Lung (tissue), 12 donors: ENCODE results near the gene MYO18B. TPM values are rescaled to one million over a fixed set of nuclear protein-coding genes. Genes with fewer than 3 reads are reported as not detected.

Source experiments
- ATAC-seq: fragments of 200-7000 bp; cut with Tn5 transposase; one replicate; pipeline ENCODE4 v1.9.1; 2020; ENCODE audit warnings: moderate number of reproducible peaks; ENCODE audit not compliant: insufficient read depth, low FRiP score
- DNase-seq, 3 donors: peaks; one replicate each; pipeline ENCODE4 v3.0.0-alpha.2; 2013 to 2017
- H3K27ac ChIP-seq, 2 donors: one replicate each; pipeline ENCODE4 v1.5.1; 2013; ENCODE audit warnings: mild to moderate bottlenecking in 2 of 2, moderate library complexity in 2 of 2, control low read depth in 1 of 2, inconsistent platforms in 1 of 2, low read depth in 1 of 2, low read length in 1 of 2
- H3K27me3 ChIP-seq, 3 donors: one replicate each; pipeline ENCODE4 v1.5.1; 2013; ENCODE audit warnings: low read length in 2 of 3; ENCODE audit not compliant: control insufficient read depth in 3 of 3, insufficient read depth in 3 of 3
- H3K36me3 ChIP-seq, 4 donors: one replicate each; pipeline ENCODE4 v1.5.1; 2013; ENCODE audit warnings: low read length in 4 of 4, mild to moderate bottlenecking in 1 of 4, moderate library complexity in 1 of 4; ENCODE audit not compliant: control insufficient read depth in 4 of 4, insufficient read depth in 4 of 4
- H3K4me1 ChIP-seq, 5 donors: one replicate each; pipeline ENCODE4 v1.5.1; 2013; ENCODE audit warnings: low read length in 5 of 5, mild to moderate bottlenecking in 2 of 5, moderate library complexity in 1 of 5; ENCODE audit not compliant: control insufficient read depth in 5 of 5, insufficient read depth in 5 of 5
- H3K4me3 ChIP-seq: one replicate; pipeline ENCODE4 v1.5.1; 2013; ENCODE audit warnings: mild to moderate bottlenecking, control low read depth, moderate library complexity
- H3K9ac ChIP-seq, 2 donors: one replicate each; pipeline ENCODE4 v1.5.1; 2013; ENCODE audit warnings: low read length in 2 of 2, control low read depth in 1 of 2; ENCODE audit not compliant: insufficient read depth in 1 of 2
- H3K9me3 ChIP-seq, 4 donors: one replicate each; pipeline ENCODE4 v1.5.1; 2013; ENCODE audit warnings: low read length in 3 of 4, mild to moderate bottlenecking in 1 of 4, moderate library complexity in 1 of 4; ENCODE audit not compliant: control insufficient read depth in 4 of 4, insufficient read depth in 3 of 4
- CTCF ChIP-seq: IDR thresholded peaks from 2 replicates; pipeline ENCODE4 v1.5.1; 2012; ENCODE audit warnings: mild to moderate bottlenecking; ENCODE audit errors: control extremely low read depth, extremely low read depth
- WGBS, 2 donors: extraction: QIAGEN DNeasy Blood & Tissue Kit; methylation state at CpG; one replicate each; pipeline ENCODE4 v1.1.7; 2013; 5-methylcytosine and 5-hydroxymethylcytosine counted together
- polyA plus RNA-seq, 2 donors: library from polyadenylated mRNA; stranded (reverse); fragments of 200-250 nt; gene quantifications; one replicate each; pipeline ENCODE4 v1.2.1, GENCODE V29; 2013
- total RNA-seq, 2 donors: library from RNA; depleted of rRNA in 1 of 2; stranded (reverse); fragments of >200 nt in 1 of 2; gene quantifications; one replicate each; pipeline ENCODE4 v1.2.1, GENCODE V29; 2014 to 2021
- donor health status: control.
- donor health status: control.
- donor health status: Bipolar disorder and iron deficiency.
- donor health status: healthy.
- donor health status: DM: yes; HTN: yes; CAD: no.

The MYO18B gene
- total and polyA plus RNA-seq, 4 donors = 0.02 to 0.71 (median 0.07) TPM

GRCh38 chr22:25752615-25753214 is 10.7 kb downstream of the MYO18B start:
- no peak for ATAC-seq
- Histone ChIP-seq H3K9me3 (peaks cover 0 to 2% (median 0%) of the 10 kb centered on the region in 4 donors), H3K27me3 (no peaks in the 10 kb centered on the region), H3K4me3 (no peak overlapping the region), H3K36me3 (no peaks in the 10 kb centered on the region), H3K4me1 (peaks cover 0 to 2% (median 0%) of the 10 kb centered on the region in 5 donors), H3K9ac (no peak overlapping the region), H3K27ac (no peak overlapping the region)
- 94 to 95% methylated on average over 48 of the region's 48 CpGs for WGBS, 2 donors
- no peak for DNase-seq
- no peak for TF ChIP-seq CTCF

DNA sequence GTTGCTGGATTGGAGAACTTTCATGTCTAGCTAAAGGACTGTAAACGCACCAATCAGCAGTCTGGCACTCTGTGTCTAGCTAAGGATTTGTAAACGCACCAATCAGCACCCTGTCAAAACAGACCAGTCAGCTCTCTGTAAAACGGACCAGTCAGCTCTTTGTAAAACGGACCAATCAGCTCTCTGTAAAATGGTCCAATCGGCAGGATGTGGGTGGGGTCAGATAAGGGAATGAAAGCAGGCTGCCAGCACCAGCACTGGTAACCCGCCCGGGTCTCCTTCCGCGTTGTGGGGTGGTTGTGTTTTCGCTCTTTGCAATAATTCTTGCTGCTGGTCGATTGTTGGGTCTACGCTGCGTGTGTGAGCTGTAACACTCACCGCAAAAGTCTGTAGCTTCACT is 11.3 kb downstream of the MYO18B start:
- 89 to 94% methylated on average over 14 of the region's 14 CpGs for WGBS, 2 donors
- Histone ChIP-seq H3K27me3 (no peaks in the 10 kb centered on the region), H3K4me3 (no peak overlapping the region), H3K9me3 (peaks cover 0 to 2% (median 0%) of the 10 kb centered on the region in 4 donors), H3K36me3 (no peaks in the 10 kb centered on the region), H3K4me1 (peaks cover 0 to 2% (median 0%) of the 10 kb centered on the region in 5 donors), H3K27ac (peak overlapping the region in 1 of 2 donors; percentile 76), H3K9ac (no peak overlapping the region)
- DNase-seq (no peak), ATAC-seq (no peak)
- no peak for TF ChIP-seq CTCF

DNA sequence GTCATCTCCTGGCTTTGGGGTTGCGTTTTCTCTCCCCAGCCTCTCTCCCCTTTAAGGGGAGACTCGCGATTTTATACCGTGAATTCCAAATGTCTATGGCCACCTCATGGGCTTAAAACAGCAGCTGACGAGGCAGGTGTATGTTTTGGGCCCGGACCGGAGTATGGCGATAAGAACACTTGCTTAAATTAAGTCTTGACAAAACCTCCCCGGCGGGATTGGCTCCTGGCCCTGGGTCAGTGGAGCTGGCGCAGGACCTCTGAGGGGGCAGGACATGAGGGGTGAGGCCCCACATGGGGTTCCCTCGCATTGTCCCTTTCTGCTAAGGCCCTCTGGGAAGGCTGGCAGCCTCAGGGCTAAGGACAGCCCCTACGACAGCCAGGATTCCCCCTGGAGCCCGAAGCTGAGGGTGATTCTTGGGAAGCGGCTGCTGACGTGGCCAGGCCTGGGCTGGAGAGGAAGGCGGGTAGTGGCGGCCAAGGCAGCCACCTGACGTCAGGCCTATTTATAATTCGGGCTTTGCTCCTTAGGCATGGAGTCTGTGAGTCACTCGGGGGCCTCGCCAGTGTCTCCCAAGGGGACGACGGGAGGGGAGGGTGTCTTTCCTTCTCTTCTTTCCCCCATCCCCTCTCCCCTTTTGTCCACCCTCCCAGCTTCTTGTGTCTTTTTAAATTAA is 12.7 kb downstream of the MYO18B start:
- ATAC-seq = no peak
- Histone ChIP-seq H3K4me1 (peaks cover 0 to 2% (median 0%) of the 10 kb centered on the region in 5 donors), H3K9ac (no peak overlapping the region), H3K4me3 (no peak overlapping the region), H3K36me3 (no peaks in the 10 kb centered on the region), H3K9me3 (peaks cover 0 to 2% (median 0%) of the 10 kb centered on the region in 4 donors), H3K27ac (peak overlapping the region in 1 of 2 donors; percentile 76), H3K27me3 (no peaks in the 10 kb centered on the region)
- TF ChIP-seq CTCF = no peak
- WGBS, 2 donors = 83 to 89% methylated on average over 24 of the region's 24 CpGs
- DNase-seq = no peak
